B cell (primary cell): ENCODE measurements around the gene MICALL1. TPM values are rescaled to one million over a fixed set of nuclear protein-coding genes. Genes with fewer than 3 reads are reported as not detected.

Experiments
- ATAC-seq: fragments of 200-7000 bp; cut with Tn5 transposase; one replicate; pipeline ENCODE4 v1.10.0; 2021; ENCODE audit warnings: low read depth, mild to moderate bottlenecking, moderate number of reproducible peaks, moderate library complexity
- CTCF ChIA-PET: fragments of 350-600 bp; sonication (Branson Sonifier 250); formaldehyde crosslinking; loops from one replicate; lab custom pipeline; 2021; ENCODE audit warnings: antibody characterized with exemption, inconsistent platforms; lab: Charles Lee
- POLR2A ChIA-PET: fragments of 350-600 bp; sonication (Branson Sonifier 250); formaldehyde crosslinking; loops from one replicate; lab custom pipeline; 2021; ENCODE audit warnings: antibody characterized with exemption; lab: Charles Lee
- DNase-seq: peaks from one replicate; pipeline ENCODE4 v3.0.0; 2013
- H2AFZ ChIP-seq: 2 replicates; pipeline ENCODE4 v1.6.1; 2012; ENCODE audit warnings: mild to moderate bottlenecking, low read depth, low read length; ENCODE audit not compliant: insufficient read depth, poor library complexity, severe bottlenecking
- H3K27ac ChIP-seq, 2 donors: 1 replicate in 1 of 2; 2 replicates in 1 of 2; pipeline ENCODE4 v1.5.1; 2012 to 2013; ENCODE audit warnings: low read length in 2 of 2, mild to moderate bottlenecking in 2 of 2, moderate library complexity in 1 of 2
- H3K27me3 ChIP-seq, 4 experiments: fragments of 200-600 bp in 1 of 4; sonication (generic) in 1 of 4; replicated peaks in 1 of 4; 1 replicate in 2 of 4; 2 replicates in 2 of 4; pipeline versions ENCODE4 v1.6.1 to v1.7.0; 2013 to 2016; ENCODE audit warnings: low read length in 3 of 4, mild to moderate bottlenecking in 2 of 4, mixed read lengths in 1 of 4, moderate library complexity in 1 of 4; ENCODE audit not compliant: insufficient read depth in 4 of 4, control insufficient read depth in 3 of 4; ENCODE audit errors: control extremely low read depth in 1 of 4
- H3K36me3 ChIP-seq, 2 experiments: replicated peaks in 1 of 2; 1 replicate in 1 of 2; 2 replicates in 1 of 2; pipeline versions ENCODE4 v1.6.1 to v1.7.1; 2013; ENCODE audit warnings: low read length in 1 of 2; ENCODE audit not compliant: insufficient read depth in 2 of 2, control insufficient read depth in 1 of 2; ENCODE audit errors: control extremely low read depth in 1 of 2, extremely low read depth in 1 of 2
- H3K4me1 ChIP-seq, 2 donors: fragments of 200-600 bp in 1 of 2; sonication (generic) in 1 of 2; 1 replicate in 1 of 2; 2 replicates in 1 of 2; pipeline versions ENCODE4 v1.5.1 to v1.6.1; 2013 to 2017; ENCODE audit warnings: low read length in 2 of 2; ENCODE audit not compliant: control insufficient read depth in 2 of 2, insufficient read depth in 2 of 2
- H3K4me2 ChIP-seq: replicated peaks from 2 replicates; pipeline ENCODE3; 2012; ENCODE audit warnings: mild to moderate bottlenecking, low read depth, low read length; ENCODE audit not compliant: poor library complexity, severe bottlenecking
- H3K4me3 ChIP-seq, 5 experiments: fragments of 200-600 bp in 1 of 5; sonication (generic) in 1 of 5; 1 replicate in 3 of 5; 2 replicates in 2 of 5; pipeline versions ENCODE4 v1.5.1 to v1.7.0; 2011 to 2016; ENCODE audit warnings: low read length in 4 of 5, mild to moderate bottlenecking in 4 of 5, low read depth in 2 of 5, control low read depth in 1 of 5, moderate library complexity in 1 of 5; ENCODE audit not compliant: insufficient read depth in 1 of 5; ENCODE audit errors: control extremely low read depth in 1 of 5, extremely low read depth in 1 of 5
- H3K79me2 ChIP-seq: fragments of 200-600 bp; sonication (generic); one replicate; pipeline ENCODE4 v1.6.0; 2016; ENCODE audit warnings: low read length; ENCODE audit not compliant: control insufficient read depth, insufficient read depth
- H3K9ac ChIP-seq: fragments of 200-600 bp; sonication (generic); 2 replicates; pipeline ENCODE4 v1.6.1; 2017; ENCODE audit warnings: mild to moderate bottlenecking, low read length, moderate library complexity
- H3K9me3 ChIP-seq, 3 donors: one replicate each; pipeline versions ENCODE4 v1.6.1 to v1.7.1; 2013; ENCODE audit warnings: low read length in 2 of 3; ENCODE audit not compliant: control insufficient read depth in 2 of 3, insufficient read depth in 1 of 3; ENCODE audit errors: control extremely low read depth in 1 of 3
- H4K20me1 ChIP-seq: 2 replicates; pipeline ENCODE4 v1.6.0; 2012; ENCODE audit warnings: mild to moderate bottlenecking, low read length; ENCODE audit not compliant: insufficient read depth, control insufficient read depth, poor library complexity, severe bottlenecking
- H3K27ac Mint-ChIP-seq: one replicate; pipeline ENCODE4 v1.8.0; 2021; ENCODE audit warnings: mixed read lengths
- H3K27me3 Mint-ChIP-seq: one replicate; pipeline ENCODE4 v1.8.0; 2021; ENCODE audit warnings: mixed read lengths
- H3K4me1 Mint-ChIP-seq: one replicate; pipeline ENCODE4 v1.8.0; 2021; ENCODE audit warnings: mixed read lengths
- H3K4me3 Mint-ChIP-seq: one replicate; pipeline ENCODE4 v1.8.0; 2021; ENCODE audit warnings: mixed read lengths
- H3K9me3 Mint-ChIP-seq: one replicate; pipeline ENCODE4 v1.8.0; 2022; ENCODE audit warnings: mixed read lengths; ENCODE audit not compliant: insufficient read depth
- CTCF ChIP-seq: fragments of 200-600 bp; IDR thresholded peaks from one replicate; pipeline ENCODE4 v1.8.0; 2022; ENCODE audit warnings: antibody characterized with exemption, mild to moderate bottlenecking
- EZH2 ChIP-seq: IDR thresholded peaks from 2 replicates; pipeline ENCODE4 v1.6.1; 2012; ENCODE audit warnings: borderline replicate concordance, low read depth, mild to moderate bottlenecking, moderate library complexity, low read length; ENCODE audit not compliant: insufficient read depth, poor library complexity, severe bottlenecking
- WGBS: methylation state at CpG from one replicate; pipeline ENCODE4 v1.1.5; 2013; ENCODE audit warnings: missing lambda C conversion rate; ENCODE audit not compliant: insufficient coverage; 5-methylcytosine and 5-hydroxymethylcytosine counted together
- intact Hi-C: fragments of 100-400 bp; cut with micrococcal nuclease; formaldehyde crosslinking; loops from one replicate; pipeline ENCODE4 v1.10.0; 2022
- polyA plus RNA-seq: library from polyadenylated mRNA; depleted of rRNA; stranded (reverse); fragments of >200 nt; gene quantifications from 2 replicates; pipeline ENCODE4 v1.2.3, GENCODE V29; 2012
- total RNA-seq, 2 donors: library from RNA; stranded (reverse); fragments of 120-200 nt in 1 of 2; gene quantifications; 1 replicate in 1 of 2; 2 replicates in 1 of 2; pipeline versions ENCODE4 v1.2.3 to v1.2.4, GENCODE V29; 2013 to 2022

The MICALL1 gene
- total and polyA plus RNA-seq, 2 donors (not counting 1 experiment from before 2014, with no cell fraction given) = 21.0 to 34.9 TPM

DNA sequence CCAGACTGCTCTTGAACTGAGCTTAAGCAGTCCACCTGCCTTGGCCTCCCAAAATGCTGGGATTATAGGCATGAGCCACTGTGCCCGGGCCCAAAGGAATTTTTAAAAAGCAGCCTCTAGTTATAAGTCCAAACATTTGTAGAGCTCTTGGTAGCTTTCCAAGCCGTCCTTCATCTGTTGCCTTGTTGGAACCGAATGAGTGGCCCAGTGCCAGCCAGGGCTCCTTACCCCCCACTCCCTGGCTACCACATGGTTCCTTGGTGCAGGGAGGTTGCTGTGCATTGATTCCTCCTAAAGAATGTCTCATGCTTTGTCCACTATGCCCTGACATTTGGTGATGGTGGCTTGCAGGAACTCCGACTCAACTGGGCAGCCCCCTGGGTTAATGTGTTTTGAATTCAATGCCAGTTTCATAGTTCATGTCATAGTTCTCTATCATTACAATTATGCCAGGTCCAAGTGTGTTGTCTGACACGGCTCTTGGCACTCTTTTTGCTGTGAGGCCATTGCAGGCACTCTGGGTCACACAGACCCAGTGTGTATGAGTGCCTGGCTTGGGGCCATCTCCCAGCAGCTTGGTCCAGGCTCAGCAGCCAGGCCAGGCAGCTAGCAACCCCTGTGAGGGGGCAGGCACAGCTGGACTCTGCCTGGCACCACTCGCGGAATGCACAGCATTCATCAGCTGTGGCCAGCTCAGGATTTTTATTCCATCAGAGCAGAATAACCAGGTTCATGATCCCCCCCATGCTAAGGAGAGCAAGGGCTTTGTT, 13.3 kb upstream of the MICALL1 start:
- Mint-ChIP-seq H3K4me1 (peaks cover 10% of the 10 kb centered on the region), H3K4me3 (no peak overlapping the region), H3K27ac (no peak overlapping the region), H3K27me3 (no peaks in the 10 kb centered on the region), H3K9me3 (no peaks in the 10 kb centered on the region)
- Histone ChIP-seq H3K79me2 (no peaks in the 10 kb centered on the region), H2AFZ (no peak overlapping the region), H3K27ac (no peak overlapping the region), H3K4me3 (no peak overlapping the region), H3K4me2 (no peak overlapping the region), H3K4me1 (peaks cover 11 to 19% of the 10 kb centered on the region in 2 donors), H4K20me1 (peaks cover under 1% of the 10 kb centered on the region), H3K9ac (no peak overlapping the region), H3K9me3 (no peaks in the 10 kb centered on the region), H3K36me3 (peaks cover 2 to 27% of the 10 kb centered on the region in 2 experiments), H3K27me3 (no peaks in the 10 kb centered on the region)
- TF ChIP-seq EZH2 = no peak
- no peak for TF ChIP-seq CTCF
- no peak for ATAC-seq
- ChIA-PET POLR2A (interaction anchor here (0.5 kb wide), 1 partner anchor 13 kb away, joined by 3 read pairs; no protein-coding TSS in a partner anchor), CTCF (interaction anchor here (1.0 to 1.8 kb wide), 2 partner anchors 25 to 29 kb away, joined by 6 to 8 read pairs; no protein-coding TSS in a partner anchor)
- no peak for DNase-seq
- whole genome bisulfite sequencing = 92% methylated on average over 5 of the region's 7 CpGs
- intact Hi-C loops = no loop called here

DNA sequence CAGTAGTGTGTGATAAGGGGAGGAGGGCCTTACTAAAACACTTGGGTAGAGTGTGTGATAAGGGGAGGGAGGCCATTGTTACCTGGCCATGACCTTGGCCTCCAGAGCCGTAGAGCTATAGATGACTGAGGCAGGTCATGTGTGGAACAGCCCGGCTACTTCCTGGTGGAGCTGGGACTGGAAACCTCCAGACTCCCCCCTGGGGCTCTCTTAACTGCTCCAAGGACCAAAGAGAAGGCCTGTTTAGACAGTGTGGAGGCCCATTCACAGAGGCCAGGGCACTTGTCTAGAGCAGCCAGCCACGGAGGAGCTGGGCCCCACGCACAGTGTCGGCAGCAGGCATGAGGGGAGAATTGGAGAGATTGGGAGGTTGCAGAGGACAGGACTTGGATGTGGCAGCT, 12.5 kb upstream of the MICALL1 start:
- ATAC-seq = no peak
- intact Hi-C loops = no loop called here
- no peaks in the 10 kb centered on the region for H3K9me3 ChIP-seq
- no peak overlapping the region for H3K4me3 ChIP-seq
- Mint-ChIP-seq H3K27me3 (no peaks in the 10 kb centered on the region), H3K27ac (peak overlapping the region; percentile 18), H3K9me3 (no peaks in the 10 kb centered on the region), H3K4me1 (peaks cover 10% of the 10 kb centered on the region), H3K4me3 (no peak overlapping the region)
- no peaks in the 10 kb centered on the region for H4K20me1 ChIP-seq
- no peak overlapping the region for H3K4me2 ChIP-seq
- 85% methylated on average over 5 of the region's 5 CpGs for WGBS
- H3K79me2 ChIP-seq = no peaks in the 10 kb centered on the region
- H3K4me1 ChIP-seq = peaks cover 11 to 19% of the 10 kb centered on the region in 2 donors
- TF ChIP-seq CTCF (no peak), EZH2 (no peak)
- peaks cover 2 to 19% of the 10 kb centered on the region in 2 experiments for H3K36me3 ChIP-seq
- CTCF ChIA-PET = interaction anchor here (1.8 kb wide), 1 partner anchor 30 kb away, joined by 8 read pairs; no protein-coding TSS in a partner anchor
- no peaks in the 10 kb centered on the region for H3K27me3 ChIP-seq
- no peak overlapping the region for H2AFZ ChIP-seq
- H3K27ac ChIP-seq = no peak overlapping the region
- DNase-seq = no peak
- H3K9ac ChIP-seq = no peak overlapping the region
- POLR2A ChIA-PET = interaction anchor here (0.9 kb wide), 1 partner anchor 12 kb away, joined by 9 read pairs; no protein-coding TSS in a partner anchor
